A673 (cell line): Measurements from ENCODE around the gene PHC2.

Experiments used
- EZH2 ChIP-seq: fragments of 200-600 bp; sonication (generic); IDR thresholded peaks from 2 replicates; pipeline ENCODE4 v1.6.1; 2017; ENCODE audit warnings: borderline replicate concordance, low read depth, mild to moderate bottlenecking, mixed read lengths, antibody characterized with exemption, low read length; ENCODE audit not compliant: poor library complexity, severe bottlenecking
- TF ChIP-seq, protein P1 (sequence below): fragments of 300-800, 200-600 bp; sonication (generic); conservative IDR thresholded peaks from 2 replicates; pipeline ENCODE4 v1.5.1; 2017; ENCODE audit warnings: low read depth, mild to moderate bottlenecking, antibody characterized with exemption, low read length, moderate library complexity, mixed read lengths

- TF ChIP-seq, protein P1, sequence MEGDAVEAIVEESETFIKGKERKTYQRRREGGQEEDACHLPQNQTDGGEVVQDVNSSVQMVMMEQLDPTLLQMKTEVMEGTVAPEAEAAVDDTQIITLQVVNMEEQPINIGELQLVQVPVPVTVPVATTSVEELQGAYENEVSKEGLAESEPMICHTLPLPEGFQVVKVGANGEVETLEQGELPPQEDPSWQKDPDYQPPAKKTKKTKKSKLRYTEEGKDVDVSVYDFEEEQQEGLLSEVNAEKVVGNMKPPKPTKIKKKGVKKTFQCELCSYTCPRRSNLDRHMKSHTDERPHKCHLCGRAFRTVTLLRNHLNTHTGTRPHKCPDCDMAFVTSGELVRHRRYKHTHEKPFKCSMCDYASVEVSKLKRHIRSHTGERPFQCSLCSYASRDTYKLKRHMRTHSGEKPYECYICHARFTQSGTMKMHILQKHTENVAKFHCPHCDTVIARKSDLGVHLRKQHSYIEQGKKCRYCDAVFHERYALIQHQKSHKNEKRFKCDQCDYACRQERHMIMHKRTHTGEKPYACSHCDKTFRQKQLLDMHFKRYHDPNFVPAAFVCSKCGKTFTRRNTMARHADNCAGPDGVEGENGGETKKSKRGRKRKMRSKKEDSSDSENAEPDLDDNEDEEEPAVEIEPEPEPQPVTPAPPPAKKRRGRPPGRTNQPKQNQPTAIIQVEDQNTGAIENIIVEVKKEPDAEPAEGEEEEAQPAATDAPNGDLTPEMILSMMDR: no peak
- no peak for TF ChIP-seq EZH2
Observed at GRCh38 chr1:33326785-33327184, 104.1 kb downstream of the PHC2 start.
